GM20000 (cell line): Measurements from ENCODE around the gene RPL7A.

Source experiments
- DNase-seq: peaks from one replicate; pipeline ENCODE4 v3.0.0; 2012; ENCODE audit warnings: low spot score
- CTCF ChIP-seq: IDR thresholded peaks from 2 replicates; pipeline ENCODE4 v1.5.1; 2012; ENCODE audit warnings: mild to moderate bottlenecking, control low read depth; ENCODE audit errors: extremely low read depth, missing control alignments

The RPL7A gene

GRCh38 chr9:133393399-133393798 lies 45.4 kb downstream of the RPL7A start:
- DNase-seq = no peak
- no peak for TF ChIP-seq CTCF

DNA sequence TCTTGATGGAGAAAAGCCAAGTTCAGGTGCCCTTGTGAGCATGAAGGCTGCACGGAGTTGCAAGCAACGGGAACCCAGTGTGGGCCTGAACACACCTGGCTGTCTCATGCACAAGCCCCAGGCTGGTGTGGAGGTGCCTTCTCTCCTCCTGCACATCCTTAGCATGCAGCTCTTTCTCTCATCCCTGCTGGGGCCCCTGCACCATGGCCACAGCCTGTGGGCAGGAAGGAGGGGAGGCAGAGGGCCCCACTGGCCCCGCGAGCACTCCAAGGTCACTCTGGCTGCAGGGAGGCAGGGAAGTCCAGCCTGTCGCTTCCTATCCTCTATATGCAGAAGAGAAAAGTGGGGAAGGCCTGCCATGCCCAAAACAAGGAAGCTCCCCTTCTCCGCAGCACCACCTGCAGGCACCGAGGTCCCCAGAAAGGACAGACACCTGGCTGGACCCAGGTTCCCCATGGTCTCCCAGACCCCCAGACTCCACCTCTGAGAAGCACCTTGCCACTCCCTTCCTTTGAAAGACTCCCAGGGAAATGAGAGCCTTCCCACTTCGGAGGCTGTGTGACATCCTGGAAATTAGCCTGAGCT lies 46.8 kb downstream of the RPL7A start:
- DNase-seq = no peak
- TF ChIP-seq CTCF = no peak

GRCh38 chr9:133396952-133397351 lies 48.9 kb downstream of the RPL7A start:
- no peak for TF ChIP-seq CTCF
- DNase-seq = no peak

- no peak for DNase-seq
- TF ChIP-seq CTCF = no peak
Measured at GRCh38 chr9:133397370-133397769, 49.4 kb downstream of the RPL7A start.

DNA sequence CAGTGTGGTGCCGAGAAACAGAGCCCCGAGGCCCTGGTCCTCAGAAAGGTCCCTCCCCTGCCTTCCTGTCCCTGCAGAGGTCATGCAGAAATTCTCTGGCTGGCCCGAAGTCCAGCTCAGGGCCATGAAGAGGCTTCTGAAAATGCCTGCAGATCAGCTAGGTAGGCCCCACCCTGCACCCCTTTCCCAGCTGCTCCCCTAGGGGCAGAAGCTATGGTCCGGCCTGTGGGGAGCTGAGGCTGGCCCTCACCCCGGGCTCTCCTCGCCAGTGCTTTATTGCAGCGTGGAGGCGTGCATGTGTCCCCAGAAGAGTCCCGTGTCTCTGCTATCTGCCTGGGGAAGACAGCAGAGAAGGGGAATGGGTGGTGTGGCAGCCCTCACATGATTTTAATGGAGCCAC lies 49.9 kb downstream of the RPL7A start:
- no peak for TF ChIP-seq CTCF
- DNase-seq = no peak

- DNase-seq = no peak
- no peak for TF ChIP-seq CTCF
Measured at GRCh38 chr9:133400292-133400691, 52.3 kb downstream of the RPL7A start.
